OCI-LY7 (cell line): ENCODE results near the gene PPHLN1.

Experiments
- CTCF ChIP-seq: fragments of 200-600 bp; sonication (generic); conservative IDR thresholded peaks from 2 replicates; pipeline ENCODE4 v1.5.1; 2014; ENCODE audit warnings: mild to moderate bottlenecking, antibody characterized with exemption, low read length, moderate library complexity, mixed read lengths
- EZH2phosphoT487 ChIP-seq: fragments of 200-600 bp; sonication (generic); IDR thresholded peaks from 2 replicates; pipeline ENCODE4 v1.6.1; 2018; ENCODE audit warnings: low read depth, borderline replicate concordance, mild to moderate bottlenecking, mixed run types, antibody characterized with exemption, low read length, moderate library complexity, mixed read lengths

GRCh38 chr12:42365486-42365885, 39.5 kb downstream of the PPHLN1 start:
- no peak for TF ChIP-seq CTCF
- TF ChIP-seq EZH2phosphoT487: no peak
